Measurements from ENCODE around the gene RDX. TPM values are rescaled to one million over a fixed set of nuclear protein-coding genes. Genes with fewer than 3 reads are reported as not detected.
"Not testable (repeated sequence)": the region's sequence is repeated elsewhere in the genome, so short reads cannot be mapped to it uniquely, and the experiment has no call there.

RDX gene
- total RNA-seq, 1 donor from 2014 or later: 82.1 TPM

DNA sequence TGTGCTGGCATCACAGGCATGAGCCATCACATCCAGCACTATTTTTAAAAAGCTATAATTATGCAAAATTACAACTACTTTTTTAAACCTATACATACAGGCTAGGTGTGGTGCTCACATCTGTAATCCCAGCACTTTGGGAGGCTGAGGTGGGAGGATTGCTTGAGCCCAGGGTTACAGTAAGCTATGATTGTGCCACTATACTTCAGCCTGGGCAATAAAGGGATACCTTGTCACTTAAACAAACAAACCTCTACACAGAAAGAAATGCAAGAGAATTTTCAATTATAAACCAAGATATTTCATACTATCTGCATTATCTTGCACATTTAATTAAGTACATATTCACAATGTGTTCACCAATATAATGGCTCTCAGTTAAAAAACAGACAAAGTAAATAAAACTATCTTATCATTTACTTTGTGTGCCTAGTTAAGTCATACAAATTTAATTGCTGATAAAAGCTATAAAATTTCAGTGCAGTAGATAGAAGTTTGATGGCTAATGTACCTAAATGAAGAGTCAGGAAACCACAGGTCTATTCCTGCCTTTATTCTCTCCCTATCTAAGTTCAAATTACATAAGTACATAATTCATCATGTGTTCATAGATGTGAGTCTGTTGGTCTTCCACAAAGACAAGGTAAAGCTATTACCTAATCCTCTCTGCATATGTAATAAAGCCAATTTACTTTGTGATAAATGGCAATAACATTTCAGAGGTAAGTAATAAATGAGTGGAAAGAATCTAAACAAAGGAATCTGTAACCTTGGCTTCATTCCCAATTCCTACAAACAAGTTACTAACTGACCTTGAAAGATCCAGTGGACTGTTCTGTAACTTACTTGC is 9.0 kb upstream of the RDX start:
- DNase-seq (ENCODE audit: low read depth in 2 of 2): peak; percentile 54 to 70

DNA sequence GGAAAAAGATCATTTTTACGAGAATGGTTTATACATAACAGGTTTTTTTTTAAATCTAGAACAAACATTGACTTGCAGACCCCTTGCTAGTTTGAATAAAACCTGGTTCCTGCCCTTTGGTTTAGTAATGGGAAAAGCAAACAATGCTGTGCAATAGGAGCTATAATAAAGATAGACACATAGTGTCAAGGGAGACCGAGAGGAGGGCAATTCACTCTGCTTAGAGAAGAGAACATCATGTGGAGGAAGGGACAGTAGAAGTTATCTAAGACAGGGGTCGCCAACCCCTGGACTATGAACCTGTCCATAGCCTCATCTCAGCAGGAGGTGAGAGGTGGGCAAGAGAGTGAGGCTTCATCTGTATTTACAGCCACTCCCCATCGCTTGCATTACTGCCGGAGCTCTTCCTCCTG is 7.0 kb upstream of the RDX start:
- DNase-seq (ENCODE audit: low read depth in 2 of 2): no peak

DNA sequence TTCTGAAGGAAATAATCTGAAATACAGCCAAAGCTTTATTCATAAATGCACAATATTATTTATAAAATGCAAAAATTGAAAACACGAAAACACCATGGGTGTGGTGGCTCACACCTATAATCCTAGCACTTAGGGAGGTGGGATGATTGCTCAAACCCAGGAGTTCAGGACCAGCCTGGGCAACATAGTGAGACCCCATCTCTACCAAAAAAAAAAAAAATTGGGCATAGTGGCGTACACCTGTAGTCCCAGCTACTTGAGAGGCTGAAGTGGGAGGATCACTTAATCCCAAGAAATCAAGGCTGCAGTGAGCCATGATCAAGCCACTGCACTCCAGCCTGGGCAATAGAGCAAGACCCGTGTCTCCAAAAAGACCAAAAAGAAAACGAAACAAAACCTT is 5.2 kb upstream of the RDX start:
- DNase-seq (ENCODE audit: low read depth in 2 of 2): no peak

DNA sequence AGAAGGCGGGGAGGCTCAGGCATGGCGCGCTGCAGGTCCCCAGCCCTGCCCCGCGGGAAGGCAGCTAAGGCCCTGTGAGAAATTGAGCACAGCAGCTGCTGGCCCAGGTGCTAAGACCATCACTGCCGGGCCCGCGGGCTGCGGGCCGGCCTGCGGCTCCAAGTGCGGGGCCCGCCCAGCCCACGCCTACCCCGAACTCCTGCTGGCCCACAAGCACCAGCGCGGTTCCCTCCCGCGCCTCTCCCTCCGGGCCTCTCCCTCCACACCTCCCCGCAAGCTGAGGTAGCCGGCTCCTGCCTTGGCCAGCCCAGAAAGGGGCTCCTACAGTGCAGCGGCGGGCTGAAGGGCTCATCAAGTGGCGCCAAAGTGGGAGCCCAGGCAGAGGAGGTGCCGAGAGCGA is 4.6 kb upstream of the RDX start:
- DNase-seq (ENCODE audit: low read depth in 2 of 2): no peak

DNA sequence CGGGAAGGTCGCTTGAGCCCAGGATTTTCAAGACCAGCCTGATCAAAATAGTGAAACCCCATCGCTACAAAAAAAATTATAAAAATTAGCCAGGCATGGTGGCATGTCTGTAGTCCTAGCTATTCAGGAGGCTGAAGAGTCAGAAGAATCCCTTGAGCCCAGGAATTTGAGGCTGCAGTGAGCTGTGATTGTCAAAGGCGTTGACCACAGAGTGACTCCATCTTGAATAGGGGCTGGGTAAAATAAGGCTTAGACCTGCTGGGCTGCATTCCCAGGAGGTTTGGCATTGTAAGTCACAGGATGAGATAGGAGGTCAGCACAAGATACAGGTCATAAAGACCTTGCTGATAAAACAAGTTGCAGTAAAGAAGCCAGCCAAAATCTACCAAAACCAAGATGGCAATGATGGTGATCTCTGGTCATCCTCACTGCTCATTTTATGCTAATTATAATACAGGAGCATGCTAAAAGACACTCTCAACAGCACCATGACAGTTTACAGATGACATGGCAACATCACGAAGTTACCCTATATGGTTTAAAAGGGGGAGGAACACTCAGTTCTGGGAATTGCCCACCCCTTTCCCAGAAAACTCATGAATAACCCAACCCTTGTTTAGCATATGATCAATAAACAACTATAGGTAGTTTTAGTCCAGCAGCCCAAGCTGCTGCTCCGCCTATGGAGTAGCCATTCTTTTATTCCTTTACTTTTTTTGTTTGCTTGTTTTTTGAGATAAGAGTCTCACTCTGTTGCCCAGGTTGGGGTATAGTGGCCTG is 2.8 kb upstream of the RDX start:
- DNase-seq (ENCODE audit: low read depth in 2 of 2): no peak

DNA sequence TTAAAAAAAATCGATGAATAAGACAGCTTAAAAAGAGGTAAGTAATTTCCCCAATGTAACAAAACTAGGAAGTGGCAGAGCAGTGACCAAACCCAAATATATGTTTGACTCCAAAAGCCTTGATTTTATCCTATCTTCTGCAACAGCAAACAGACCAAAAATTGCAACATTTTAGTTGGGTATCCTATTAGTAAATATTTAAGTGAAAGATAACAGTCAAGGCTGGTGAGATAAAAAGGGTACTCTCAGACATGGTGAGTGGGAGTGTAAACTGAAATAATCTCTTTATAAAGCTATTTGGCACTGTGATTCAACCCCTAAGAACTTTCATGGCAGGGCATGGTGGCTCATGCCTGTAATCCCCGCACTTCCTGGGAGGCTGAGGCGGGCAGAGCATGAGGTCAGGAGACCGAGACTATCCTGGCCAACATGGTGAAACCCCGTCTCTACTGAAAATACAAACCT is 1.9 kb upstream of the RDX start:
- no peak for DNase-seq (ENCODE audit: low read depth in 2 of 2)

DNA sequence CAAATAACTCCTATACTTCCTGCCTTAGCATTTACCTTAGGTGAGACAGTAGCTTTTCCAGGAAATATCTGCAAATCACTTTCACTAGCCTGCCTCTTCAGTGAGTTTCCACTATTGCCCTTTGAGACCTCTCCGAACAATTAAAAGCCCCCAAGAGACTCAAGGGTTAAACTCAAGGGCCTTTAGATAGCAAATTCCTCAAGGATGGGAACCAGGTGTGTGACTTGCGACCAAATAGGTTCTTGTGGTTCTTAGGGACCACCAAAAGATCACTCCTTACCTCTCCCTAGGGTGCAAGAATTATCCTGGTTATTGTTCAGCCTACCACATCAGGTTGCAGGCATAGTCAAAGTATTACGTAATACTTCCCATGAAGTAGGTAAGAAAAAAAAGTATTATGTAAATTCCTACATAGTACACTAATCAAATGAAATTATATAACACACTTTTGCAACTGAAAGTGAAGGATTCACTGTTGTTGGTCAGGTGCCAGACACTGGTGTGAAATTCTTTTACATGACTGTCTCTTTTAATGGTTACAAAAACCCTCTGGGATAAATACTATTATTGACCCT is 1.4 kb upstream of the RDX start:
- DNase-seq (ENCODE audit: low read depth in 2 of 2): peak in 1 of 2 donors; percentile 51

DNA sequence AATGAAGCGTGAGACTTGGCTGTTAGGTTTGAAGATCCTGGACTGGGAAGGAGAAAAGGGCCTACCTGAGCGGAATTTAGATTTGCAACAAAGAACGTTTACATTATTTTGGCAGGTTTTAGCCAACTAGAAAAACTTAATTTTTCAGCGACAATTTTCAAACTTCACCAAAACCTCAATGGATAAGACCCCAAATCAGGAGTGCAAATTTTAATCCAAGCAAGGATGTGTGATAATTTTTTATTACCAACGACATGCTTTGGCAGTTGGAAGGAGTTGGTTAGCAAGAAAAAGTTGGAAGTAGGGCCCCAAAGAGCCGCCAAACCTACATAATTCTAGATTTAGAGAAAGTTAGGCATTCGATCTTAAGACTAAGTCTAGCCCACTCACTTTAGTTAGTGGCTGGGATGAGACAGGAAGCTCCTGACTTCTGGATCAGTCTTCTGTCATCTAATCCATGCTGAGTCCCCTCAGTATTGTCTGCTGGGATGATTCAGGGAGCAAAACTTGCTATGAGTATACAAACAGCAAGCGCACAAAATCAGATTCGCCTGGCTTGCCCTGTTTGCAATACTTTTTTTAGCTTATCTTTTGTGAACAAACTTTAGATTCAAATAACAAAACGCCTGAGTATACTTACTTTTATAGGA is 787 bp upstream of the RDX start:
- DNase-seq (ENCODE audit: low read depth in 2 of 2): peak in 1 of 2 donors; percentile 12

DNA sequence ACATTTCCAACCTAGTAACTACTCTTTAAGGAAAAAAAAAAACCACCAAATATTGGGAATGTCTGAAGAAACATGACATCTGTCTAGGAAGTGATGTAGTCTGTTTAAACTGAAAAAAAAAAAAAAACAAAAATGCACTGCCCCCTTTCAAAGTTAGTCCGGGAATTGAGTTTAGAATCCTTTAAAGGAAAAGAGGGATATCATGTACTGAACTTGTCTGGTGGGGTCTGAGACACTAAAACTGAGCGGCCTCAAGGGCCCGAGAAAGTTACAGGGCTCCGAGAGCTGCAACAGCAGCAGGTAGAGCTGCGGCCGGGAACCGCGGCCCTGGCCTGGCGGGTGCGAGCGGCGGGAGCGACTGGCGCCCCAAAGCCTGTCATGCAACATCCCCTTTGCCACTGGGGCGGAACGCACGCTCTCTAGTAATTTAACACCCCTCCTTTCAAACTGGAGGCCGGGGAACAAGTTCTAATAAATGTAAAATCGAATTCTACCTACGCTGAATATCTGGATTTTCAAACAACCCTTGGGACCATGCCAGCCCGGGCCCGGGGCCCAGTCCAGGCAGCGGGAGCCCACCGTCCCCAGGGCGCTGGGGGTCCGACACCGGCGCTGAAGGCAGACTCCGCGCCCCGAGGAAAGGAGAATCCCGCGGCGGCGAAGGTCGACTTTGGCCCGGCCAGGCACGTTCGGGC is 736 bp downstream of the RDX start:
- DNase-seq (ENCODE audit: low read depth in 2 of 2): peak; percentile 58 to 63

DNA sequence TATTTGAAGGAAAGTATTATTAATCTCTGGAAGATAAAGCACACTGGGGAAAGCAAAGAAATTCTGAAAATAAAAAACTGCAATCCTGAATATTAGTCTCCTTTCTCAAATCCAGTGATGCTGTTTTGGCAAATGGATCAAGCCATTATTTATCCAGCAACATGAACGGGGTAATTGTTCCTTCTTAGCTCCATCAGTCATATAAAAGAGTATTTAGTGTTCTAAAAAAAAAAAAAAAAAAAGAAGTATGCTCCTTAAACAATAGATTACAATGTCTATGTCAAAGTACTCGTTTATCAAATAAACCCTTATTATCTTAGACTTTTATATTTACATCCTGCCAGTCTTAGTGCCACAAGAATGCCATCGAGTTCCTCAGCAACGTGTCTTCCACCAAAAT is 1.3 kb downstream of the RDX start:
- DNase-seq (ENCODE audit: low read depth in 2 of 2): no peak

DNA sequence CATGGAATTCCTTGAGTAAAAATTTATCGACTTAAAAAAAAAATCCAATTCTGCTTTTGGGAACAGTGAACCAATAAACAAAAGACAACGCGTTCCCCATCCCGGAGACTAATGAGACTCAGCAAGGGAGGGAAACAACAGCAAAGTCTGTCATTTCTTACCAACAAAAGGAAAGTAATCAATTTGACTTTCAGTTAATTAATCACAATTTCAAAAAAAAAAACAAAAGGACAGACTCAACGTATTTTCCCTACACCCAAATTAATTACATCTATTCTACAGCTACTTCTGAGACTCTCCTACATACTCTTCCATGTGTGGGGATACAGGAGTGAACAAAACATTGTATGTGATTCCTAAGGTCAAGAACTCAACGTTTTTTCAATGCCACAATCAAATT is 1.9 kb downstream of the RDX start:
- DNase-seq (ENCODE audit: low read depth in 2 of 2): no peak

DNA sequence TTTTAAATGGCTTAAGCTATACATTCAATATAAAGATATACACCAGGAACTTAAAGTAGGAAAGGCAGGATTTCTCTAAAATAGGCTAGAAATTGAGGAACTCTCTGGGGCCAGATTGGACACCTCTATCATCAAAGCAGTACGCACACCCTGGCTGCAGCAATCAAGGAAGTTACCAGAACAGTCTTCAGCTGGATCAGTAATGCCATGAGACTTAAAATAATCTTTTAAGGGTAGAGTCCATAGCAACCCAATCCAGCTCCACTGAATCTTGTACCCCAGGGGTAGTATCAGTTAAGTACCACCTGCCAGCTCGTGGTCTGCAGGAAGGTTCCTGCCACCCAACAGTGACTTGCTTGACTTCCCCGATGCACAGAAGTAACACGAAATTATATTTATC is 3.0 kb downstream of the RDX start:
- DNase-seq (ENCODE audit: low read depth in 2 of 2): no peak

DNA sequence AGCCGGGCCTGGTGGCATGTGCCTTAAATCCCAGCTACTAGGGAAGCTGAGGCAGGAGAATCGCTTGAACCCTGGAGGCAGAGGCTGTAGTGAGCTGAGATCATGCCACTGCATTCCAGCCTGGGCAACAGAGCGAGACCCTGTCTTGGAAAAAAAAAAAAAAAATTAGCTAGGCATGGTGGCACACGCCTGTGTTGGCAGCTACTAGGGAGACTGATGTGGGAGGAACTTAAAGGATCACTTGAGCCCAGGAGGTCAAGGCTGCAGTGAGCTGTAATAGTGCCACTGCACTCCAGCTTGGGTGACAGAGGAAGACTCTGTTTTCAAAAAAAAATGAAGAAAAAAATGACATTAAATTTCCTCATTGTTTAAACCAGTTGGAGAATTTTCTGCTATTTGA is 4.3 kb downstream of the RDX start:
- DNase-seq (ENCODE audit: low read depth in 2 of 2): not testable (repeated sequence)

DNA sequence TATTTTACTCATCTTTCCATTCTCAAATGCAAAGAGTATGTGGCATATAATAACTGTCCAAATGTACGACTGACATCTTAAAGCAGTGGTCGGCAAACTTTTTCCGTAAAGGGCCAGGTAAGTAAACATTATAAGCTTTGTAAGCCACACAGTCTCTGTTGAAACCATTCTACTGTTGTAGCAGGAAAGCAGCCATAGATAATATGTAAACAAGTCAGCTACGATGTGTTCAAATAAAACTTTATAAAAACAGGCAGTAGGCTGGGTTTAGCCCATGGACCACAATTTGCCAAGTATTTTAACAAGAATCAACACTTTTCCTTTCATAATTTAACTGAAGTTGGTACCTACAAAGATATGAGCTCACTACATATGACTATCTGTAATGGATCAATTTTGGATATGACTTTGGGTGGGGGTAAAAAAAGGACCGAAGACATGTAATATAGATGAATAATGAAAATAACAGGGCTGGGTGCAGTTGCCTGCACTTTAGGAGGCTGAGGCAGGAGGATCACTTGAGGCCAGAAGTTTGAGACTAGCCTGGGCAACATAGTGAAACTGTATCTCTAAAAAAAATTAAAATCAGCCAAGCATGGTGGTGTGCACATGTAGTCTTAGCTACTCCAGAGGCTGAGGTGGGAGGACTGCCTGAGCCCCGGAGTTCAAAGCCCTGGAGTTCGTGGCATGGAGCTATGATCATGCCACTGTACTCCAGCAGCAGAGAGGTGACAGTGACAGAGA is 5.7 kb downstream of the RDX start:
- no peak for DNase-seq (ENCODE audit: low read depth in 2 of 2)

DNA sequence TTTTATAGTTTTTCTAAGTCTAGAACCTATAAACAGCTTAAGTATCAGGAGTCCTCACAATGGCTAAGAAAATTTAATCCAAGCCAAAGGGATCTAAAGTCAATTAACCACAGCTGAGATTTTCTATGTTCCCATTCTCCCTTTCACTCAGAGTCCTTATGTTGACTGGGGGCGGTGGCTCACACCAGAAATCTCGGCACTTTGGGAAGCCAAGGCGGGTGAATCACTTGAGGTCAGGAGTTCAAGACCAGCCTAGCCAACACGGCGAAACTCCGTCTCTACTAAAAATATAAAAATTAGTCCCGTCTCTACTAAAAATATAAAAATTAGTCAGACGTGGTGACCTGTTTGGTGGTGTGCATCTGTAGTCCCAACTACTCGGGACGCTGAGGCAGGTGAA is 6.9 kb downstream of the RDX start:
- DNase-seq (ENCODE audit: low read depth in 2 of 2): peak in 1 of 2 donors; percentile 36

DNA sequence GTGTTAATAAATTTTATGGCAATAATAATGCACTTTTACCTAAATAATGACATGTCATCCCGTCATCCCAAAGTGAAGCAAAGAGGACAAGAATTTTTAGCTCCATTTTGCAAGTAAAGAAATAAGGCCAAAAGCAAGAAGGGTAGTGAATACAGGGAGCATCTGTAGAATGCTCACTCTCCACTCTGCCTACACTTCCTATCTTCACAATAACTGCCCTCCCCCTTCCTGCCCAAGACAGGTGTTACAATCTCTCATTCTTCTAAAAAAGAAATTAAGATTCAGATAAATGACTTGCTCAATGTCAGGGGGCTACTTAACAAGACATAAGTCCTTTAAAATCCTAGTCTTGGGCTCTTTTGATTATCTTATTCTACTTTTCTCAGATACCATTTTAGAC is 8.9 kb downstream of the RDX start:
- DNase-seq (ENCODE audit: low read depth in 2 of 2): no peak

DNA sequence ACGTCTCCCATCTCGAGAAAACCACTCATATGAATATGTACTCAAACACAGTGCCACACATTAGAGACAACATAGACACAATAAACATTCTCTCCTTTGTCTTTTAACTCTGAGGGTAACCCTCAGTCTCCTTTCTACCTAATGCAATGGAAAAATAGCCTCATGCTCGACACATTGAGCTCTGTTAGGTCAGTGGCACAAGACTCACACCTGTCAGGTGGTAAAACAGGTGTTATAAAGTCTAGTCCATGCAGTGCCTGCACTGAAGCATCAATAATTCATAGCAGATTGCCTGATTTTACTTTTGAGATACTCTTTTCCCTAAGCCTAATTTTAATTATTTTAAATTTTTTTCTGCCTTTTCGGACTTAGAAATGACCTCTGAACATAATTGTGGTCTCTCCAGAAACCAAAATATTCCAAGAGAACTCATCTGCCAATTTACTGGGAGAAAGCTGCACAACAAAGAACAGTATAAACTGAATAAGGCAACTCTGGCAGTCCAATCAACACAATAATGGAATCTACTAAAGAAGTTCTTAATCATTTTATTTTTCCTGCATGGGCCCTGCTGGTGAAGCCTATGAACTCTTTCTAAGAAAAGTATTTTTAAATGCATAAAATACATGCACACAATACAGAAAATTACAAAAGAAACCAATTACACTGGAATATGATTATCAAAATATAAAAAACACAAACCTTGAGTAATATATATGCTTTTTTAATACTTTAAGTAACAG is 9.9 kb downstream of the RDX start:
- DNase-seq (ENCODE audit: low read depth in 2 of 2): no peak

DNA sequence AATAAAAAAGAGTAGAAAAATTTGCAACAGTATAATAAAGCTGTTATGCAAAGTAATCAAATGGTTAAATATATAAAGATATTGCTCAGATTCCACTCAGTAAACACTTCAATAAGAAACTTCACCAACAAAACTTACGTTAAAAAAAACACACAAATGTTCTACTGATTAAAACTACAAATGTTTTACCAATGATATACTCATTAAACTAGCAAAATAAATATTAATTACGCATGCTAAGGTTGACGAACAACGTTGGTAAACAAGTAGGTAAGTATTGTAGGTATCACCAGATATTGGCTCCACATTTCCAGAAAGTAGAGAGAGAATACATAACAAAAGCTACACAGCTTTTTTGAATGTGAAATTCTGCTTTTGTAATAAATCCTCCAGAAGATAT is 12.6 kb downstream of the RDX start:
- DNase-seq (ENCODE audit: low read depth in 2 of 2): no peak

DNA sequence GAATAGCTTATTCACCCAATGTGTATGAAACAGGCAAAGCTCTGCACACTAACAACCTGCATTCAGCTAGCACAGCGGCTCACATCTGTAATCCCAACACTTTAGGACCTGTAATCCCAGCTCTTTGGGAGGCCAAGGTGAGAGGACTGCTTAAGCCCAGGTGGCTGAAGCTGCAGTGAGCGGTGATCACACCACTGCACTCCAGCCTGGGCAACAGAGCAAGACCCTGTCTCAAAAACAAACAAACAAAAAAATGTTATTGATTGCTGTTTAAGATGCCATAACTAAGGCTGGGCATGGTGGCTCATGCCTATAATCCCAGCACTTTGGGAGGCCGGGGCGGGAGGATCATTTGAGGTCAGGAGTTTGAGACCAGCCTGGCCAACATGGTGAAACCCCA is 15.8 kb downstream of the RDX start:
- not testable (repeated sequence) for DNase-seq (ENCODE audit: low read depth in 2 of 2)

DNA sequence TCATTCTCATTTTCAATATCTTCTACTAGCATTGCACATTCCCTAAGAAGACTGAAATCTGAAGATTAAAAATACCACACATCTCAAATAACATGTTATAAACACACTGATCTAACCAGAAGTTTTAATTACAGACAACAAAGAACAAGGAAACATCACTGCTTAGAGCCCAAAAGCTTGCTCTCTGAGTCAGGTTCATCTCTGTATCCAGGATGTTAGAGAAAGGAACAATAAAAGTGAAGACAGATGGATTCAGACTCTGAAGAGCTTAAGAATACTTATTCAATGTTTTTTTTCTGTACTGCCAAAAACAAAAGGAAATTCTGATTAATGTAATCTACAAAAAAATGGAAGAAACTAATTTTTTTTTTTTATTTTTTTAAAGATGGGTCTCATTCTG is 16.5 kb downstream of the RDX start:
- peak in 1 of 2 donors; percentile 56 for DNase-seq (ENCODE audit: low read depth in 2 of 2)

Measured in lung microvascular endothelial cell (primary cell).